ENCODE measurements around the gene EEF2K. TPM values are rescaled to one million over a fixed set of nuclear protein-coding genes. Genes with fewer than 3 reads are reported as not detected.

The EEF2K gene
- total and polyA plus RNA-seq, 2 of the 13 experiments (the other 11 are each of a cell fraction or from before 2014, with no cell fraction given) = 22.0 to 23.8 TPM

GRCh38 chr16:22325598-22326368, 119.7 kb downstream of the EEF2K start:
- 99% methylated on average over 38 of the region's 46 CpGs for WGBS (ENCODE audit: low lambda C conversion rate)
- POLR2A ChIA-PET = interaction anchor here (1.4 kb wide), 1 partner anchor 28 kb away, joined by 3 read pairs; no protein-coding TSS in a partner anchor
- Histone ChIP-seq H3K27ac (ENCODE audit: extremely low read length, insufficient read depth, low read length) (no peak overlapping the region), H4K20me1 (ENCODE audit: insufficient read depth, low read length) (peaks cover 27% of the 10 kb centered on the region; the same call in 1 of the 2 replicates), H3K4me1 (ENCODE audit: insufficient read depth, low read length) (no peaks in the 10 kb centered on the region), H3K9me3 (ENCODE audit: low read length) (no peaks in the 10 kb centered on the region), H3K4me3 (replicated peaks in 1 of 3; ENCODE audit: insufficient read depth in 1 of 3, low read depth in 2 of 3, low read length in 3 of 3) (no peak overlapping the region), H3K36me3 (replicated peaks in 1 of 2; ENCODE audit: control insufficient read depth in 1 of 2, insufficient read depth in 2 of 2, low read length in 2 of 2) (peaks cover 76 to 99% of the 10 kb centered on the region in 2 experiments), H3K79me2 (ENCODE audit: insufficient read depth, low read length) (peaks cover 14% of the 10 kb centered on the region), H3K9ac (ENCODE audit: insufficient read depth, low read depth, low read length) (no peak overlapping the region), H3K27me3 (ENCODE audit: control insufficient read depth in 1 of 2, insufficient read depth in 2 of 2, low read length in 2 of 2) (no peaks in the 10 kb centered on the region), H3K4me2 (ENCODE audit: low read depth, low read length) (no peak overlapping the region), H2AFZ (ENCODE audit: low read length) (no peak overlapping the region)
- no peak for FAIRE-seq
- ATAC-seq = no peak
- in situ Hi-C loops (cut with HindIII; ENCODE audit: extremely low pct_ligation_motif_present, low pct_unique_long_range_greater_than_20kb) (loop anchor here (25.0 kb wide), 2 partner anchors 763 to 1163 kb away; partner anchors contain the start of genes DNAH3 and LDAF1), intact Hi-C loops (cut with micrococcal nuclease; ENCODE audit: unreplicated experiment) (no loop called here)
- BruUV-seq (replicated peaks) = no TSS peak
- DNase-seq (ENCODE audit: low spot score) = no peak
- CTCF ChIA-PET (ENCODE audit: low intra/inter-chr PET ratio, low total read pairs) = no interaction called here
- TF ChIP-seq RBFOX2 (IDR thresholded peaks at IDR 0.05; ENCODE audit: low read depth, low read length) = peak; percentile 72
- TF ChIP-seq GFI1 (CRISPR knock-in tag; IDR thresholded peaks at IDR 0.05; ENCODE audit: borderline replicate concordance) = no peak
- no peak for TF ChIP-seq ISX (CRISPR knock-in tag; conservative IDR thresholded peaks at IDR 0.05)
- TF ChIP-seq GTF3A (CRISPR knock-in tag; conservative IDR thresholded peaks at IDR 0.05) = no peak
- no peak for TF ChIP-seq ZNF605 (CRISPR knock-in tag; IDR thresholded peaks at IDR 0.05)
- no peak for TF ChIP-seq KDM3A (CRISPR knock-in tag; IDR thresholded peaks at IDR 0.05; ENCODE audit: low read depth)
- TF ChIP-seq ZNF841 (CRISPR knock-in tag; IDR thresholded peaks at IDR 0.05; ENCODE audit: borderline replicate concordance) = no peak
- TF ChIP-seq RFX3 (CRISPR knock-in tag; IDR thresholded peaks at IDR 0.05) = no peak
- no peak for TF ChIP-seq SALL1 (CRISPR knock-in tag; IDR thresholded peaks at IDR 0.05)
- no peak for TF ChIP-seq GLMP (CRISPR knock-in tag; IDR thresholded peaks at IDR 0.05; ENCODE audit: borderline replicate concordance)
- no peak for TF ChIP-seq MZF1 (CRISPR knock-in tag; IDR thresholded peaks at IDR 0.05; ENCODE audit: borderline replicate concordance)
- TF ChIP-seq, protein P1, sequence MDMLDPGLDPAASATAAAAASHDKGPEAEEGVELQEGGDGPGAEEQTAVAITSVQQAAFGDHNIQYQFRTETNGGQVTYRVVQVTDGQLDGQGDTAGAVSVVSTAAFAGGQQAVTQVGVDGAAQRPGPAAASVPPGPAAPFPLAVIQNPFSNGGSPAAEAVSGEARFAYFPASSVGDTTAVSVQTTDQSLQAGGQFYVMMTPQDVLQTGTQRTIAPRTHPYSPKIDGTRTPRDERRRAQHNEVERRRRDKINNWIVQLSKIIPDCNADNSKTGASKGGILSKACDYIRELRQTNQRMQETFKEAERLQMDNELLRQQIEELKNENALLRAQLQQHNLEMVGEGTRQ (IDR thresholded peaks at IDR 0.05; ENCODE audit: low read depth, low read length) = no peak
- TF ChIP-seq, protein P1 (CRISPR knock-in tag; IDR thresholded peaks at IDR 0.05; ENCODE audit: borderline replicate concordance) = no peak
- no peak for TF ChIP-seq KAT2B (IDR thresholded peaks at IDR 0.05; ENCODE audit: borderline replicate concordance, low read depth, low read length)
- TF ChIP-seq ETV5 (CRISPR knock-in tag; IDR thresholded peaks at IDR 0.05; ENCODE audit: borderline replicate concordance) = no peak
- TF ChIP-seq ZNF891 (CRISPR knock-in tag; IDR thresholded peaks at IDR 0.05) = 0 out of 2 replicates have a peak, but pooled peaks have one; percentile 41
- TF ChIP-seq ZNF337 (CRISPR knock-in tag; IDR thresholded peaks at IDR 0.05; ENCODE audit: borderline replicate concordance, low read depth) = no peak
- TF ChIP-seq ESRRA (CRISPR knock-in tag; IDR thresholded peaks at IDR 0.05; ENCODE audit: low read depth) = no peak
- TF ChIP-seq ATF7 (IDR thresholded peaks at IDR 0.05) = no peak
- no peak for TF ChIP-seq ATF7 (CRISPR knock-in tag; IDR thresholded peaks at IDR 0.05)
- TF ChIP-seq CBX5 (CRISPR knock-in tag; IDR thresholded peaks at IDR 0.05; ENCODE audit: borderline replicate concordance) = no peak
- TF ChIP-seq MBD4 (IDR thresholded peaks at IDR 0.05; ENCODE audit: borderline replicate concordance, low read length) = no peak
- TF ChIP-seq ARID2 (CRISPR knock-in tag; IDR thresholded peaks at IDR 0.05; ENCODE audit: borderline replicate concordance) = no peak
- TF ChIP-seq ZKSCAN5 (CRISPR knock-in tag; IDR thresholded peaks at IDR 0.05) = no peak
- no peak for TF ChIP-seq ARNT (IDR thresholded peaks at IDR 0.05)

All from HepG2 (cell line).